Fibroblast of lung (primary cell): Measurements from ENCODE around the gene PDSS1. TPM values are rescaled to one million over a fixed set of nuclear protein-coding genes. Genes with fewer than 3 reads are reported as not detected.

Source experiments
- DNase-seq, 2 donors: peaks; one replicate each; pipeline versions ENCODE4 v3.0.0 to v3.0.0-alpha.2; 2010; ENCODE audit warnings: low read depth in 2 of 2
- H2AFZ ChIP-seq: 2 replicates; pipeline ENCODE4 v1.5.1; 2012; ENCODE audit warnings: low read length, control low read depth, inconsistent platforms
- H3K27ac ChIP-seq: 2 replicates; pipeline ENCODE4 v1.5.1; 2011; ENCODE audit warnings: low read length, control low read depth; ENCODE audit not compliant: insufficient read depth
- H3K27me3 ChIP-seq: 2 replicates; pipeline ENCODE4 v1.5.1; 2011; ENCODE audit warnings: mild to moderate bottlenecking, low read length; ENCODE audit not compliant: control insufficient read depth, insufficient read depth
- H3K36me3 ChIP-seq: 2 replicates; pipeline ENCODE4 v1.5.1; 2011; ENCODE audit warnings: low read length; ENCODE audit not compliant: control insufficient read depth, insufficient read depth
- H3K4me1 ChIP-seq: 2 replicates; pipeline ENCODE4 v1.5.1; 2011; ENCODE audit warnings: low read length; ENCODE audit not compliant: control insufficient read depth, insufficient read depth; ENCODE audit errors: extremely low read depth
- H3K4me2 ChIP-seq: 2 replicates; pipeline ENCODE4 v1.5.1; 2011; ENCODE audit warnings: low read length, control low read depth; ENCODE audit not compliant: insufficient read depth; ENCODE audit errors: extremely low read depth
- H3K4me3 ChIP-seq, 4 experiments: fragments of 200-600 bp in 1 of 4; sonication (generic) in 1 of 4; replicated peaks in 1 of 4; 2 replicates each; pipeline ENCODE4 v1.5.1; 2011 to 2016; ENCODE audit warnings: low read length in 4 of 4, low read depth in 3 of 4, mild to moderate bottlenecking in 3 of 4, control low read depth in 2 of 4, inconsistent platforms in 1 of 4, mixed read lengths in 1 of 4; ENCODE audit not compliant: insufficient read depth in 1 of 4; ENCODE audit errors: control extremely low read depth in 1 of 4
- H3K79me2 ChIP-seq: 2 replicates; pipeline ENCODE4 v1.5.1; 2012; ENCODE audit warnings: mild to moderate bottlenecking, low read length, inconsistent platforms; ENCODE audit not compliant: control insufficient read depth, insufficient read depth
- H3K9ac ChIP-seq: 2 replicates; pipeline ENCODE4 v1.5.1; 2011; ENCODE audit warnings: mild to moderate bottlenecking, low read length, control low read depth; ENCODE audit not compliant: insufficient read depth
- H3K9me3 ChIP-seq: 2 replicates; pipeline ENCODE4 v1.5.1; 2012; ENCODE audit warnings: low read depth, low read length; ENCODE audit not compliant: control insufficient read depth, insufficient read depth
- H4K20me1 ChIP-seq: 2 replicates; pipeline ENCODE4 v1.5.1; 2011; ENCODE audit warnings: low read length; ENCODE audit not compliant: control insufficient read depth, insufficient read depth; ENCODE audit errors: extremely low read depth
- EZH2 ChIP-seq: IDR thresholded peaks from 2 replicates; pipeline ENCODE4 v1.5.1; 2012; ENCODE audit warnings: low read length, control low read depth, mild to moderate bottlenecking; ENCODE audit errors: missing control alignments
- polyA plus RNA-seq, 2 donors: library from polyadenylated mRNA; depleted of rRNA in 1 of 2; stranded (reverse) in 1 of 2; unstranded in 1 of 2; fragments of >200 nt; gene quantifications; 2 replicates each; pipeline ENCODE4 v1.2.1, GENCODE V29; 2011 to 2012; ENCODE audit warnings: missing spikeins in 1 of 2
- total RNA-seq: library from RNA; depleted of rRNA; stranded (reverse); fragments of >200 nt; gene quantifications from 2 replicates; pipeline ENCODE4 v1.2.1, GENCODE V29; 2014
- TF ChIP-seq, protein P1 (sequence below), 2 donors: IDR thresholded peaks in 1 of 2; conservative IDR thresholded peaks in 1 of 2; 1 replicate in 1 of 2; 2 replicates in 1 of 2; pipeline ENCODE4 v1.5.1; 2011 to 2012; ENCODE audit warnings: low read length in 2 of 2, control low read depth in 1 of 2, inconsistent platforms in 1 of 2, low read depth in 1 of 2, mild to moderate bottlenecking in 1 of 2

PDSS1 gene
- total and polyA plus RNA-seq, 2 donors (not counting 1 experiment from before 2014, with no cell fraction given) = 1.8 to 11.1 TPM

DNA sequence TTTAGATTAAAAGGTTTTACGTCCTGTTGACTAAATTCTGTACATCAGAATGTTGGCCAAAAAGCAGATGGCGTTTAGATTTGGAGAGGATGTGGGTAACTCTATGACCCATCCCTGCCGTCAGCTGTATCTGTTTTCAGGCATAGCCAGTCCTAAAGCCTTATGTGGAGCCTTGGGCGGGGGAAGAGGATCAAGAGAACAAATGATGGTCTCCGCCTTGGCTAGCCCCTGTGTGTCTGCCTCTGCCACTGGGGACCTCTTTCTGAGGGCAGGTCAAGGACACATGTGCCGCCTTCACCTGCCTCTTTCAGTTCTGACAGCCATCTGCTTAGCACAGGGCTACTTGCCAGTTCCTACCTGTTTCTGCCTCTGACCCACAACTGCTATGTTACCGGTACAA is 24.1 kb downstream of the PDSS1 start:
- Histone ChIP-seq H4K20me1 (no peaks in the 10 kb centered on the region), H3K4me2 (no peak overlapping the region), H3K36me3 (no peaks in the 10 kb centered on the region), H3K4me1 (no peaks in the 10 kb centered on the region), H2AFZ (no peak overlapping the region), H3K9ac (no peak overlapping the region), H3K4me3 (no peak overlapping the region), H3K9me3 (no peaks in the 10 kb centered on the region), H3K79me2 (no peaks in the 10 kb centered on the region), H3K27me3 (no peaks in the 10 kb centered on the region), H3K27ac (no peak overlapping the region)
- no peak for DNase-seq
- TF ChIP-seq EZH2 = no peak
- TF ChIP-seq, protein P1, sequence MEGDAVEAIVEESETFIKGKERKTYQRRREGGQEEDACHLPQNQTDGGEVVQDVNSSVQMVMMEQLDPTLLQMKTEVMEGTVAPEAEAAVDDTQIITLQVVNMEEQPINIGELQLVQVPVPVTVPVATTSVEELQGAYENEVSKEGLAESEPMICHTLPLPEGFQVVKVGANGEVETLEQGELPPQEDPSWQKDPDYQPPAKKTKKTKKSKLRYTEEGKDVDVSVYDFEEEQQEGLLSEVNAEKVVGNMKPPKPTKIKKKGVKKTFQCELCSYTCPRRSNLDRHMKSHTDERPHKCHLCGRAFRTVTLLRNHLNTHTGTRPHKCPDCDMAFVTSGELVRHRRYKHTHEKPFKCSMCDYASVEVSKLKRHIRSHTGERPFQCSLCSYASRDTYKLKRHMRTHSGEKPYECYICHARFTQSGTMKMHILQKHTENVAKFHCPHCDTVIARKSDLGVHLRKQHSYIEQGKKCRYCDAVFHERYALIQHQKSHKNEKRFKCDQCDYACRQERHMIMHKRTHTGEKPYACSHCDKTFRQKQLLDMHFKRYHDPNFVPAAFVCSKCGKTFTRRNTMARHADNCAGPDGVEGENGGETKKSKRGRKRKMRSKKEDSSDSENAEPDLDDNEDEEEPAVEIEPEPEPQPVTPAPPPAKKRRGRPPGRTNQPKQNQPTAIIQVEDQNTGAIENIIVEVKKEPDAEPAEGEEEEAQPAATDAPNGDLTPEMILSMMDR (conservative IDR thresholded peaks at IDR 0.05 in 1 of 2, IDR thresholded peaks at IDR 0.05 in 1 of 2; ENCODE audit: low read depth in 1 of 2, low read length in 2 of 2) = no peak

DNA sequence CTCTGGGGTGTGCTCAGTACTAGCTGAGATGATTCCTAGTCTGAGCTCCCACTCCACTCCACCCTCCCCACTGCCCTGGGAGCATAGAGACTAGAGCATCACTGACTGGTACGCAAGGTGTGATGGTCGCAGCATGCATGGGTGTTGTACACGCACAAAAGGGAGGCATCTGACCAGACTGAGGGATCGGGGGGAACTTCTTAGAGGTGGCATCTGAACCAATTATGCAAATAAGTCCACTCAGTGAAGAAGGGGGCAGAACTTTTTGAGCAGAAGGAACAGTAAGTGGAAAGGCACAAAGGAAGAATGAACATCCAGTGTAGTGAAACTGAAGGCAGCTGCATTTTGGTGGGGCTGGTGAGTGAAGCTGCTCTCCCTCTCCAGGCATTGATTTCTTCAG is 25.5 kb downstream of the PDSS1 start:
- no peaks in the 10 kb centered on the region for H3K79me2 ChIP-seq
- TF ChIP-seq, protein P1 (conservative IDR thresholded peaks at IDR 0.05 in 1 of 2, IDR thresholded peaks at IDR 0.05 in 1 of 2; ENCODE audit: low read depth in 1 of 2, low read length in 2 of 2) = no peak
- TF ChIP-seq EZH2 = no peak

DNA sequence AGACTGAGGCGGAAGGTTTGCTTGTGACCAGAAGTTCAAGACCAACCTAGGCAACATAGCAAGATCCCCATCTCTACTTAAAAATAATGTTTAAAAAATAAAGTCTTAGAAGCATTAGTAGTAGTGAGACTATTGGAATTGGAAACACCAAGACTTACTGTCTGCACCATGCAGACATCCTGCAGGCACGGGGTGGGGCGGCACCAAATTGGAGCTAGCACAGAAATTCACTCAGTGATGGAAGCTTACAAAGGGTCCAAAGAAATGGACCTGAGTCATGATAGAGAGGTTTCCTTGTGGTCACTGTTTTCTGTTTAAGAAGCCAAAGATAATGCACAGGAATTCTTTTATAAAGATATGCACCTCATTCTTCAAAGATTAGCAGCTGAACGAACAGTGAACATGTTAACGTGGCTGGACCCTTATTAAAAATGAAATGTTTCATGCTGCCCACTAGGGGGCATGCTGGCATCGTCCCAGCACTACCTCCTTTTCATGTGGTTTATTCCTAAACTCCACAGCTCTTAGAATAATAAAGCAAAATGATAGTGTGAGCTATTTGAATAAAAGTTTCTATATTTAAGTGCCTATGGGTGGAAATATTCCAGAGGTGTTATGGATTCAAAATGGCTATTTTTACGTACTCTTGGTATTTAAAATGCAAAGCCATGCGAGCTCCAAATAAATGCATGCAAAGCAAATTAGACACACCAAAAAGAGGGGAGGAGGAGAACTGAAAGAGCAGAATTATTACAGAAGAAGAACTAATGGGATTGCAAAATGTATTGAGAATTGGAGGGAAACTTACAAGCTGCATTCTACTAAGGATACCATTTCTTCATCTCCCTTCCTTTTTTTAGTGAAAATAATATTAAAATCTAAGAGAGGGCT is 28.6 kb downstream of the PDSS1 start:
- H3K4me1 ChIP-seq = no peaks in the 10 kb centered on the region

More for the DNA sequence above, 25.5 kb downstream of the PDSS1 start:
- Histone ChIP-seq H3K9me3 (no peaks in the 10 kb centered on the region), H3K27ac (no peak overlapping the region), H3K36me3 (no peaks in the 10 kb centered on the region), H3K4me3 (no peak overlapping the region), H2AFZ (no peak overlapping the region), H4K20me1 (no peaks in the 10 kb centered on the region), H3K4me1 (no peaks in the 10 kb centered on the region), H3K4me2 (no peak overlapping the region), H3K9ac (no peak overlapping the region), H3K27me3 (no peaks in the 10 kb centered on the region)
- DNase-seq = no peak

More for the DNA sequence above, 28.6 kb downstream of the PDSS1 start:
- no peaks in the 10 kb centered on the region for H3K27me3 ChIP-seq
- H4K20me1 ChIP-seq = no peaks in the 10 kb centered on the region
- no peaks in the 10 kb centered on the region for H3K36me3 ChIP-seq
- no peaks in the 10 kb centered on the region for H3K9me3 ChIP-seq
- no peak overlapping the region for H3K4me2 ChIP-seq
- H3K4me3 ChIP-seq = no peak overlapping the region
- no peak overlapping the region for H2AFZ ChIP-seq
- TF ChIP-seq, protein P1 (conservative IDR thresholded peaks at IDR 0.05 in 1 of 2, IDR thresholded peaks at IDR 0.05 in 1 of 2; ENCODE audit: low read depth in 1 of 2, low read length in 2 of 2) = peak; percentile 67 to 77
- TF ChIP-seq EZH2 = no peak
- H3K79me2 ChIP-seq = no peaks in the 10 kb centered on the region
- H3K9ac ChIP-seq = no peak overlapping the region
- no peak overlapping the region for H3K27ac ChIP-seq
- peak; percentile 70 to 74 for DNase-seq
